H1 (cell line): ENCODE measurements around the gene HCST. TPM values are rescaled to one million over a fixed set of nuclear protein-coding genes. Genes with fewer than 3 reads are reported as not detected.

Experiments
- CHD7 ChIP-seq: fragments of 300-600 bp; sonication (generic); IDR thresholded peaks from 2 replicates; pipeline ENCODE4 v1.7.1; 2012; ENCODE audit warnings: low read length, moderate library complexity, mild to moderate bottlenecking, inconsistent platforms; ENCODE audit not compliant: insufficient replicate concordance
- EP300 ChIP-seq, 2 experiments: IDR thresholded peaks; 1 replicate in 1 of 2; 2 replicates in 1 of 2; pipeline ENCODE4 v1.6.1; 2011 to 2012; ENCODE audit warnings: low read depth in 2 of 2, low read length in 2 of 2, mild to moderate bottlenecking in 2 of 2, borderline replicate concordance in 1 of 2, inconsistent platforms in 1 of 2, moderate library complexity in 1 of 2
- KDM1A ChIP-seq: fragments of 200-600, 300-600 bp; sonication (generic); IDR thresholded peaks from 2 replicates; pipeline ENCODE4 v1.7.1; 2016; ENCODE audit warnings: mild to moderate bottlenecking, low read length, borderline replicate concordance
- POLR2AphosphoS5 ChIP-seq: IDR thresholded peaks from 2 replicates; pipeline ENCODE4 v1.6.1; 2011; ENCODE audit warnings: low read depth, low read length
- RBBP5 ChIP-seq: IDR thresholded peaks from 2 replicates; pipeline ENCODE4 v1.7.1; 2012; ENCODE audit warnings: low read depth, mild to moderate bottlenecking, inconsistent platforms, low read length, moderate library complexity, borderline replicate concordance
- RXRA ChIP-seq: IDR thresholded peaks from 2 replicates; pipeline ENCODE4 v1.6.1; 2011; ENCODE audit warnings: low read depth, mild to moderate bottlenecking, low read length, moderate library complexity; ENCODE audit not compliant: insufficient read depth
- SAP30 ChIP-seq: fragments of 300-600 bp; sonication (generic); IDR thresholded peaks from 2 replicates; pipeline ENCODE4 v1.7.1; 2012; ENCODE audit warnings: low read length, moderate library complexity, mild to moderate bottlenecking, inconsistent platforms; ENCODE audit not compliant: insufficient read depth, insufficient replicate concordance
- SIRT6 ChIP-seq: IDR thresholded peaks from one replicate; pipeline ENCODE4 v1.7.1; 2012; ENCODE audit warnings: low read length, inconsistent platforms
- TAF1 ChIP-seq: IDR thresholded peaks from 2 replicates; pipeline ENCODE4 v1.6.1; 2011; ENCODE audit warnings: mild to moderate bottlenecking, low read depth, low read length
- TAF7 ChIP-seq: optimal IDR thresholded peaks from 2 replicates; pipeline ENCODE3; 2011; ENCODE audit warnings: low read depth, mild to moderate bottlenecking, inconsistent platforms, low read length, moderate library complexity, borderline replicate concordance
- TBP ChIP-seq: IDR thresholded peaks from 2 replicates; pipeline ENCODE4 v1.6.1; 2011; ENCODE audit warnings: low read depth, low read length, improper control_type of control experiment
- polyA plus RNA-seq, 7 experiments: library from polyadenylated mRNA; depleted of rRNA in 3 of 7; stranded (reverse) in 5 of 7; unstranded in 2 of 7; fragments of >200 nt in 5 of 7; fragments of 200-250 nt in 2 of 7; gene quantifications; 1 replicate in 5 of 7; 2 replicates in 1 of 7; 4 replicates in 1 of 7; pipeline versions ENCODE4 v1.2.1 to v1.2.3, GENCODE V29; 2011 to 2013; ENCODE audit warnings: missing spikeins in 2 of 7, mixed read lengths in 2 of 7
- total RNA-seq: library from RNA; stranded (reverse); fragmentation: NEBNext Ultra II Directional; extraction: Animal tissue kit (Norgen Biotek cat#: 25700); gene quantifications from 2 replicates; pipeline ENCODE4 v1.2.1, GENCODE V29; 2021

Gene HCST
- total and polyA plus RNA-seq, 2 of the 8 experiments (the other 6 are each of a cell fraction or from before 2014, with no cell fraction given): 2.8 TPM; not detected in 1

DNA sequence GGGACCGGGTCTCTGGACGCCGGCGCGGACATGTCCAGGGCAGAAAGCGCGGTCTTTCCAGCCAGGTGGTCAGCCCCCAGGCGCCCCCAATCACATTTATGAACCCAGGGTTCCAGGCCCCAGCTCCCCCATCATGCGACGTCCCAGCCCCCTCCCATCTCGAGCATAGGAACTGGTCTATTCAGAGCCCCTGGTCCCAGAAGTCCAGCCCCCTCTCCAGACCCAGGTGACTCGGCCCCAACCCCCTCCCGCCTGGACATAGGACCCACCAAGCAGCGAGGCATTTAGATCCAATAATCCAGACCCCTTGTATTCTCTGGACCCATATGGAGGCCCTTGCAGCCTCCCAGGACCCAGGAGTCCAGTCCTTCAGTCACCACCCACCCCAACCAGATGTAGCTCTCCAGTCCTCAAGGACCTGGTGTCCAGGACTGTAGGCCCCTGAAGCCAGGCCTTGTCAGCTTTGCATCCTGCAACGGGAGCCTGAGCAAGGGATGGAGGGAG, 33.5 kb upstream of the HCST start (continued):
- TF ChIP-seq POLR2AphosphoS5 (no peak), EP300 (IDR thresholded peaks at IDR 0.05; ENCODE audit: borderline replicate concordance in 1 of 2, low read depth in 2 of 2, low read length in 2 of 2) (no peak), TAF7 (no peak), TBP (no peak), SAP30 (peak; percentile 8), KDM1A (no peak), CHD7 (no peak), RXRA (no peak), SIRT6 (no peak), RBBP5 (0 out of 2 replicates have a peak, but pooled peaks have one; percentile 4), TAF1 (no peak)
